HUDEP-2 (cell line): ENCODE results near the gene LEMD2.

Source experiments
- DNase-seq, 76 experiments: peaks; one replicate each; lab custom pipeline; 2025; ENCODE audit not compliant: unreplicated experiment in 76 of 76; lab: John Stamatoyannopoulos, UW

Gene LEMD2

GRCh38 chr6:33725222-33725621 is 63.7 kb downstream of the LEMD2 start:
- no peak for DNase-seq

GRCh38 chr6:33724102-33725023 is 64.6 kb downstream of the LEMD2 start:
- DNase-seq = no peak

DNA sequence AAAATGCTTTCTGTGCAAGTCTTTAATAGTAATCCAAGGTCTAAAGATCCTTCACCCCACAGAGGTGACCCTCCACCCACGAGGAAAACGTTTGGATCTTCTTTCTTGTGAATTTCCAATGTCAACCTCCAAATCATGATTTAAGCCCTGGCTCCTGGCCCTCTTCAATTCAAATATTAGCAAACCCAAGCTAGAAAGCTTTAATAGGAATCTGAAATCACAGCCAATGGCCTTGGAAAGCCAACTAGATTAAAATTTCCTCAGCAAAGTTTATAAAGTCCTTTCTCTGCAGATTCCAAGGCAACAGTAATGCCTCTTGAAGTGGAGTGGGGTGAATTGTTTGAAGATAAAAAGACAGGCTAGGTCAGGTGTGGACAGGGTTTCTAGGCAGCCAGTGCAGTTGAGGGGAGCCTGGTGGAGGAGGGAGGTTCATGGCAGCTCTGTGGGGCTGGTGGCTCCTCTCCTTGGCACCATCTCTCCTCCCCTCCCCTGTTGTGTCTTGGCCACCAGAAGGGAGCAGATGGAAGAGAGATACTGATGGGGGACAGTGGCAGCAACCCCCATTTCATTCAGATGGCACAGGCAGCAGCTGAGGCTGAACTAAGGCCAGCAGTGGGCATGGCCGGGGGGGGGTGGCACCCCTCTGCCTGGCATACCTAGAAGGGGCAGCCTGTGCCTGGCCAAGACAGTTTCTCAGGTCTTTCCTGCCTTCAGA is 65.4 kb downstream of the LEMD2 start:
- no peak for DNase-seq

- no peak for DNase-seq
Observed at GRCh38 chr6:33722103-33722623, 66.8 kb downstream of the LEMD2 start.

DNA sequence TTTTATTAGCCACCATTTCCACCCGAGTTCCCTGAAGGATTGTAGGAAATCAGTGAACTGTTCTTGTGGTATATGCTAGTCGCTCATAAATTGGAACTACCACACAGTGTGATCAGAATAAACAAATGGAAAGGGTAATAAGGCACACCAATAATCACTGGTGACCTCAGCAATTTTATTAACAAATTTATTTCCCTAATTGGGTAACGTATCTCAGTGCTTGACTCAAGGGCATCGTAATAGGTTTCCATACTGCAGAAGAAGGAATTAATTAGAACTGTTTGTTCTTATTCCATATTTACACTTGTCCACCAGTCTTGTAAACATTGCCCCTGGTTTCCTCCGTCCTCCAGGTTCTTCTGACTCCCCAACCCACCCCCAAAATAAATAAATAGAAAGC is 67.4 kb downstream of the LEMD2 start:
- DNase-seq = no peak
